Gastrocnemius medialis (tissue), 4 donors: ENCODE results near the gene LCE1B. TPM values are rescaled to one million over a fixed set of nuclear protein-coding genes. Genes with fewer than 3 reads are reported as not detected.

Experiments
- ATAC-seq, 2 donors: fragments of 150-250 bp; one replicate each; pipeline ENCODE4 v1.9.1; 2016
- DNase-seq, 2 donors: peaks; one replicate each; pipeline ENCODE4 v3.0.0-alpha.2; 2019
- H3K27ac ChIP-seq, 4 donors: fragments of 200-600 bp; sonication (generic); 1 replicate in 1 of 4; 2 replicates in 3 of 4; pipeline ENCODE4 v1.5.1; 2016 to 2018; ENCODE audit warnings: mild to moderate bottlenecking in 2 of 4, moderate library complexity in 1 of 4
- H3K27me3 ChIP-seq, 3 donors: fragments of 200-600 bp; sonication (generic) in 2 of 3; 1 replicate in 1 of 3; 2 replicates in 2 of 3; pipeline versions ENCODE4 v1.5.1 to v1.6.0; 2016 to 2019; ENCODE audit warnings: mild to moderate bottlenecking in 1 of 3, moderate library complexity in 1 of 3
- H3K36me3 ChIP-seq, 2 donors: fragments of 200-600 bp; sonication (generic) in 1 of 2; one replicate each; pipeline ENCODE4 v1.5.1; 2017 to 2018
- H3K4me1 ChIP-seq, 2 donors: fragments of 200-600 bp; sonication (generic) in 1 of 2; one replicate each; pipeline ENCODE4 v1.5.1; 2016 to 2017; ENCODE audit warnings: mild to moderate bottlenecking in 2 of 2
- H3K4me3 ChIP-seq, 4 donors: fragments of 200-600 bp; sonication (generic) in 3 of 4; 1 replicate in 1 of 4; 2 replicates in 3 of 4; pipeline ENCODE4 v1.5.1; 2016 to 2019; ENCODE audit warnings: mild to moderate bottlenecking in 2 of 4
- H3K9me3 ChIP-seq, 3 donors: fragments of 200-600 bp; sonication (generic) in 2 of 3; 1 replicate in 1 of 3; 2 replicates in 2 of 3; pipeline ENCODE4 v1.5.1; 2016 to 2019
- CTCF ChIP-seq, 5 experiments: fragments of 450-650 bp in 3 of 5; fragments of 200-600 bp in 2 of 5; sonication (generic) in 2 of 5; IDR thresholded peaks in 4 of 5; conservative IDR thresholded peaks in 1 of 5; 1 replicate in 4 of 5; 2 replicates in 1 of 5; pipeline ENCODE4 v1.5.1; 2016 to 2019; ENCODE audit warnings: antibody characterized with exemption in 5 of 5, mild to moderate bottlenecking in 3 of 5, moderate library complexity in 3 of 5
- POLR2A ChIP-seq, 2 donors: fragments of 450-650 bp; IDR thresholded peaks; one replicate each; pipeline ENCODE4 v1.6.1; 2017; ENCODE audit warnings: antibody characterized with exemption in 2 of 2, mild to moderate bottlenecking in 2 of 2, moderate library complexity in 2 of 2
- in situ Hi-C, 4 donors: fragments of 200-750 bp; cut with MboI; loops; one replicate each; pipeline versions ENCODE4 v1.15.0 to v1.8.0; 2017; ENCODE audit warnings: low sequenced_read_pairs in 4 of 4
- intact Hi-C: fragments of 100-400 bp; cut with DNase I; formaldehyde crosslinking; loops from one replicate; pipeline ENCODE4 v1.15.1; 2023; ENCODE audit warnings: low total_unique reads
- total RNA-seq, 4 donors: library from RNA; depleted of rRNA; stranded (reverse); fragments of >200 nt; gene quantifications; one replicate each; pipeline versions ENCODE4 v1.1.0 to v1.2.3, GENCODE V29; 2016

The LCE1B gene
- total RNA-seq, 4 donors from 2014 or later: not detected

GRCh38 chr1:152801333-152801732, 10.4 kb upstream of the LCE1B start:
- no peak overlapping the region for H3K4me3 ChIP-seq
- in situ Hi-C loops: no loop called here
- no peak for DNase-seq
- TF ChIP-seq CTCF (IDR thresholded peaks at IDR 0.05 in 4 of 5, conservative IDR thresholded peaks at IDR 0.05 in 1 of 5): no peak
- no peak for TF ChIP-seq POLR2A (IDR thresholded peaks at IDR 0.05)
- no peak for ATAC-seq
- H3K27ac ChIP-seq: no peak overlapping the region
- H3K9me3 ChIP-seq: no peaks in the 10 kb centered on the region
- H3K36me3 ChIP-seq: no peaks in the 10 kb centered on the region
- H3K4me1 ChIP-seq: no peaks in the 10 kb centered on the region
- H3K27me3 ChIP-seq: no peaks in the 10 kb centered on the region
- intact Hi-C loops: no loop called here

GRCh38 chr1:152806576-152806975, 5.2 kb upstream of the LCE1B start, which contains the start of gene LCE1C:
LCE1C (minus strand) TSS chr1:152806651; CDS start chr1:152805478, 1,173 bp downstream.
- no peak within 1 kb of the TSS for H3K4me3 ChIP-seq
- in situ Hi-C loops: no loop called here

GRCh38 chr1:152811050-152811449, 721 bp upstream of the LCE1B start:
- TF ChIP-seq CTCF (IDR thresholded peaks at IDR 0.05 in 4 of 5, conservative IDR thresholded peaks at IDR 0.05 in 1 of 5): no peak
- TF ChIP-seq POLR2A (IDR thresholded peaks at IDR 0.05): no peak
- Histone ChIP-seq H3K27ac (no peak overlapping the region), H3K27me3 (no peaks in the 10 kb centered on the region), H3K4me3 (no peak overlapping the region), H3K36me3 (no peaks in the 10 kb centered on the region), H3K9me3 (no peaks in the 10 kb centered on the region), H3K4me1 (no peaks in the 10 kb centered on the region)
- no peak for ATAC-seq
- no peak for DNase-seq
- intact Hi-C loops: no loop called here
- in situ Hi-C loops: no loop called here

More at GRCh38 chr1:152806576-152806975, 5.2 kb upstream of the LCE1B start, which contains the start of gene LCE1C:
- DNase-seq: no peak
- no peaks in the 10 kb centered on the region for H3K4me1 ChIP-seq
- H3K9me3 ChIP-seq: no peaks in the 10 kb centered on the region
- no peaks in the 10 kb centered on the region for H3K36me3 ChIP-seq
- no peak within 1 kb of the TSS for H3K27ac ChIP-seq
- H3K27me3 ChIP-seq: no peaks in the 10 kb centered on the region
- TF ChIP-seq CTCF (IDR thresholded peaks at IDR 0.05 in 4 of 5, conservative IDR thresholded peaks at IDR 0.05 in 1 of 5) (no peak), POLR2A (IDR thresholded peaks at IDR 0.05) (no peak)
- intact Hi-C loops: no loop called here
- no peak for ATAC-seq

GRCh38 chr1:152817309-152817708, 5.5 kb downstream of the LCE1B start:
- Histone ChIP-seq H3K4me1 (no peaks in the 10 kb centered on the region), H3K9me3 (no peaks in the 10 kb centered on the region), H3K27ac (no peak overlapping the region), H3K36me3 (no peaks in the 10 kb centered on the region), H3K27me3 (no peaks in the 10 kb centered on the region), H3K4me3 (no peak overlapping the region)
- intact Hi-C loops: no loop called here
- TF ChIP-seq POLR2A (IDR thresholded peaks at IDR 0.05): no peak
- TF ChIP-seq CTCF (IDR thresholded peaks at IDR 0.05 in 4 of 5, conservative IDR thresholded peaks at IDR 0.05 in 1 of 5): no peak
- DNase-seq: no peak
- no peak for ATAC-seq
- in situ Hi-C loops: no loop called here

- intact Hi-C loops: no loop called here
- in situ Hi-C loops: no loop called here
- no peaks in the 10 kb centered on the region for H3K36me3 ChIP-seq
- TF ChIP-seq CTCF (IDR thresholded peaks at IDR 0.05 in 4 of 5, conservative IDR thresholded peaks at IDR 0.05 in 1 of 5): no peak
- TF ChIP-seq POLR2A (IDR thresholded peaks at IDR 0.05): no peak
- H3K27me3 ChIP-seq: no peaks in the 10 kb centered on the region
- DNase-seq (no peak), ATAC-seq (no peak)
- no peak overlapping the region for H3K27ac ChIP-seq
- no peak overlapping the region for H3K4me3 ChIP-seq
- no peaks in the 10 kb centered on the region for H3K4me1 ChIP-seq
- no peaks in the 10 kb centered on the region for H3K9me3 ChIP-seq
Observed at GRCh38 chr1:152823294-152823693, 11.5 kb downstream of the LCE1B start.
